HG02623 (cell line): ENCODE results near the gene MAT1A.

Experiments used
- ATAC-seq: cut with Tn5 transposase; IDR thresholded peaks from one replicate; pipeline ENCODE4 v1.9.1; 2021; ENCODE audit warnings: moderate library complexity; ENCODE audit not compliant: unreplicated experiment

Gene MAT1A

GRCh38 chr10:80283119-80283518 is 6.3 kb downstream of the MAT1A start:
- no peak for ATAC-seq

- no peak for ATAC-seq
Measured at GRCh38 chr10:80281784-80282765, 7.4 kb downstream of the MAT1A start.

GRCh38 chr10:80281292-80281691 is 8.2 kb downstream of the MAT1A start:
- no peak for ATAC-seq

GRCh38 chr10:80280071-80280800 is 9.2 kb downstream of the MAT1A start:
- no peak for ATAC-seq

- no peak for ATAC-seq
Measured at GRCh38 chr10:80279146-80279545, 10.3 kb downstream of the MAT1A start.

GRCh38 chr10:80278480-80278879 is 11.0 kb downstream of the MAT1A start:
- ATAC-seq, result no peak

- no peak for ATAC-seq
Measured at GRCh38 chr10:80277567-80278250, 11.7 kb downstream of the MAT1A start.

- no peak for ATAC-seq
Measured at GRCh38 chr10:80277016-80277415, 12.4 kb downstream of the MAT1A start.

- ATAC-seq, result no peak
Measured at GRCh38 chr10:80276335-80276734, 13.1 kb downstream of the MAT1A start.

- ATAC-seq, result no peak
Measured at GRCh38 chr10:80275756-80276155, 13.7 kb downstream of the MAT1A start.

GRCh38 chr10:80275135-80275498 is 14.3 kb downstream of the MAT1A start:
- no peak for ATAC-seq

- no peak for ATAC-seq
Measured at GRCh38 chr10:80274396-80275134, 14.9 kb downstream of the MAT1A start.

GRCh38 chr10:80273523-80274170 is 15.8 kb downstream of the MAT1A start:
- no peak for ATAC-seq

GRCh38 chr10:80272793-80273522 is 16.5 kb downstream of the MAT1A start:
- ATAC-seq, result no peak

GRCh38 chr10:80271416-80271815 is 18.0 kb downstream of the MAT1A start:
- ATAC-seq, result no peak

- ATAC-seq, result no peak
Measured at GRCh38 chr10:80270887-80271286, 18.6 kb downstream of the MAT1A start.

GRCh38 chr10:80268938-80269588 is 20.4 kb downstream of the MAT1A start:
- no peak for ATAC-seq

GRCh38 chr10:80268266-80268665 is 21.2 kb downstream of the MAT1A start:
- ATAC-seq, result no peak

- ATAC-seq, result no peak
Measured at GRCh38 chr10:80266513-80266863, 23.0 kb downstream of the MAT1A start.
